ENCODE measurements around the gene SEMA3G.

The SEMA3G gene

DNA sequence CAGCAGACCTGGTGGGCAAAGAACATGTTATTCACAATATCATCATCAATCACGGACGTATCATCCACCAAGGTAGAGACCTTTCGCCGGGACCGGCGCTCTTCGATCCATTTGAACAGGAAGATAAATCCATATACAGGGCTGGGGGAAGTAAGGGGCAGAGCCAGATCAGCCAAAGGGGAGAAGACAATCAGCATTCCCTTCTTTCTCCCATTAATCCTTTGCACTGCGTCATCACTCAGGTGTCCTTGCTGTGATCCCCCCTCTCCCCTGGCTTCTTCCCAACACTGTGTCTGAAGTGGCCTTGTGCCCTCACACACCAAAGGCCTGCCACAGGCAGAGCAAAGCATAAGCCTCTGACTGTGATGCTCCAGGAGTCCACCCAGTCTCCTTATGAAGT is 36.4 kb downstream of the SEMA3G start:
- DNase-seq, result no peak

DNA sequence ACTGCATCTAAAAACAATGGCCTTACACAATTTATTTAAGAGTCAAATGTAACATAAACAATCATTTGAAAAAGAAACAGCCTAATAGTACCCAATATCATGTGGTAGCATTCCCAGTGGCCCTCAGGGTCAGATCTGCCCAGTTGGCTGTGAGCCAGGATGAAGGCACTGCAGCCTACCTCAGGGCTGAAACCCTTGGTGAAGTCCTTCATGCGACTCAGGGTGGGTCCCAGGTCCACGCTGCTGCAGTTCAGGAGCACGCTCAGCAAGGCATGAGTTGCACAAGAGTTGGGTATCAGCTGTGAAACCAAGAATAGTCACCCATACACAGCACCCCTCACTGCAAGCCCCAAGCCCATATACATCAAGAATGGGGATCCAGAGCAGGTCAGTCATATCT is 37.1 kb downstream of the SEMA3G start:
- no peak for DNase-seq

DNA sequence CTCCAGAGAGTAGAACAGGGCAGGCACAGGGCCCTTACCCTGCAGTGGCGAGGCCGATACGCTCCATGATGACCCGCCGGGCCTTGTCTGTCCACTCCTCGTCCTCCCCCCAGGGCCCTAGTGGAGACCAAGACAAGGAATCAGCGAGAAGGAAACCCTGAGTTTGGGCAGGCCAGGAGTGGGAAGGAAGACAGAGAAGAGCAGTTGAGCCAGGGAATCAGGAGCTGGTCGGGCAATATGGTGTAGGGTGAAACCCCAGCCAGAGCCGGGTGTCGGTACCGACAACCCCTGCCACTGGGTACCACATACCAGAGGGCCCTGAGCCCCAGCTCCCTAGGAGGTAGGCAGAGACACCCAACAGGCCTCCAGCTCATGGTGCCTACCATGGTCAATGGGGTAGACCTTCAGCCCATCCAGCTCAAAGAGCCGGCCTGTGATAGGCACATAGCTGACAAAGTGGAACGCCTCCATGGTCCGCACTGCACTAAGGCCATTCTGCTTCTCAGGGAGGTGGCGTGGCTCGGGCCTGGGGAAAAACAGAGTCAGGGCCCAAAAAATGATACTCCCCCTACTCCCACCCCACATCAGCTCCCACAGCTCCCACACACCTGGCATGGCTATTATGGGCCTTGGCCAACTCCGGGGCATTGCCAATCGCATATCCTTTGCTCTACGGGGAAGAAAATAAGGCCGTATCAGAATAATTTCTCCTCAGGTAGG is 38.0 kb downstream of the SEMA3G start:
- DNase-seq, result no peak

DNA sequence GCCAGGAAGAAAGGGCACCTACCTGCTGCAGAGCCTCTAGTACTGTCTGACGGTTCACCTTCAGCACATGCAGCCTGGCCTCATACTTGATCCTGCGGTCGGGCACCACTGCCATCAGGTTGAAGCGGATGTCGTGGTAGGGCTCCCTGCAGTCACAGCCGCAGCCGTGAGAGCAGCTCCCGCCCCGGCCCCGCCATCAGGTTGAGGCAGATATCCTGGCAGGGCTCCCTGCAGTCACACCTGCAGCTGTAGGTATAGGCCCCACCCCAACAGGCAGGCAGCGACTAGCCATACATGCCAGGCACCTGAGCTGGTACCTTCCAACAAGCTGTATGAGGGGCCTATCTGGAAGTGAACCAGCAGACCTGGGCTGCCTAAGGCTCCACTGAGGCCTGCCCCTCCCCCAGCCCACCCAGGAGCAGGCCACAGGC is 38.7 kb downstream of the SEMA3G start:
- DNase-seq, result no peak

DNA sequence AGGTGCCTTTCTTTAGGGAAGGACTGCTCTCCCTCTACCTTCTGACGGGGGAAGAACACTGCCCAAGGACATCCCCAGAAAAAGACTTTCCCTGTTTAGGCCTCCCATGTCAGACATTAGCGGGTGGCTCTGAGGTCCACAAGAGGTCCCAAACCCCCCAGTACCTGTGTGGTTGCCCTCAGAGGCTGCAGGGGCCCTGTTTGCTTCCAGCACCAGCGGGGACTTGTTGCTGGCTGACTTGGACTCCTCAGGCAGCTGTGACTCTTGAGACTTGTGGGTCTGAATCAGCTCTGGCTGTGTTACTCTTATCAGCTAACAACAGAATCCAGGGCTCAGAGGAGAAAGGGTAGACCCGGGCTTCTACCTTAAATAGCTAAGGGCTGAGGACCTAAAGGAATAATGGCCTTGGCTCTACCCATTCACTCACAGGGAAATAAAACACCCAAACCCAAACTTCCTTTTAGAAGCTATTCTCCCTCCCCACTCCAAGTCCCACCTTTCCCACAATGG is 39.2 kb downstream of the SEMA3G start:
- DNase-seq, result no peak

DNA sequence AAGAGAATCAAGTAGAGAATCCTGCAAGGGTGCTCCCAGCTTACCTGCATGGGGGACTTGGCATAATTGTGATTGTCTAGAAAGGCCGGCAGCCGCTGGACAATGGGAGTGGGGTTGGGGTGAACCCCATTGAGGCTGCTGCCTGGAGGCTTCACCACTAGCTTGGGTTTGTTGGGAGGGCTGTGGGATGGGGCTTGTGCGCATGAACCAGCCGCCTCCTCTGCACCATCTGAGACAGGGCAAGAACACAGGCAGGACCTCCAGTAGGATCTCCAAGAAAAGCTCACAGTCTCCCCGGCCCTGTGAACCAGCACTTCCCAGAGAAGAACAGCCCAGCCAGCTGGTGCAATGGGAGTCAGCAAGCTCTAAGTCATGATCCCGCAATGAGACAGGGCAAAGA is 39.8 kb downstream of the SEMA3G start:
- DNase-seq, result no peak

DNA sequence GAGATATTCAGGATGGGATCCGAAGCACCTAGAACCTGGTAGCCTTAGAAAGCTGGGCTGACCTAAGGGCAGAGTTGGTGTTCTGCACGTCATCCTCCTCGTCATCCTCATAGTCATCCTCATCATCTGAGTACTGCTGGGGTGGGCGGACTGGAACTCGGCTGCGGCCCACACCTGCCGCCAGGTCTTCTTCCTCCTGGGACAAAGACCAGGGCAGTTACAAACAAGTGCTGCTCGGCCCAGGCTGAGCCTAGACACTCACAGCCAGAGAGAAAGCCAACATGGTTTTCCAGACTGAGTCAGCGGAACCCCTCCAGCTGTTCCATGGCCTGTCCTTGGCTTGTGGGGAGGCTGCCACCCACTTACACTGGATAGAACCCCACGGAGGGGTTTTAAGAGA is 40.5 kb downstream of the SEMA3G start:
- DNase-seq, result no peak

DNA sequence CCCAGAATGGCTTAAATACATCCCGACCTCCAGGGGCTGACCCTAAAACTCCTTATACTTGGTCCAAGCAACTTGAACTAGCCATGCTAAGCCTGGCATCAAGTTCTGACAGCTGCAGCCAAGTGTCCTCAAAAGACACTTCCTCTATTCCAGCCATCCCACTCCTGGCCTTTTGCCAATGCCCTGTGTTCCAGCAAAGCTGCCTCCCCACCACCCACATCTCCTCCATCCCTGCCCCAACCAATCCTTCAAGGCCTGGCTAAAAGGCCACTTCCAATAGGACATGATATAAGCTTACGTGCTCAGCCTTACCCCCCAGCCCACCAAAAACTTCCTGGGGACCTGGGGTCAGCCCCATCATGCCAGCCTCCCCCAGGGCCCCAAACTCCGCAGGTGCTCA is 40.9 kb downstream of the SEMA3G start:
- no peak for DNase-seq

DNA sequence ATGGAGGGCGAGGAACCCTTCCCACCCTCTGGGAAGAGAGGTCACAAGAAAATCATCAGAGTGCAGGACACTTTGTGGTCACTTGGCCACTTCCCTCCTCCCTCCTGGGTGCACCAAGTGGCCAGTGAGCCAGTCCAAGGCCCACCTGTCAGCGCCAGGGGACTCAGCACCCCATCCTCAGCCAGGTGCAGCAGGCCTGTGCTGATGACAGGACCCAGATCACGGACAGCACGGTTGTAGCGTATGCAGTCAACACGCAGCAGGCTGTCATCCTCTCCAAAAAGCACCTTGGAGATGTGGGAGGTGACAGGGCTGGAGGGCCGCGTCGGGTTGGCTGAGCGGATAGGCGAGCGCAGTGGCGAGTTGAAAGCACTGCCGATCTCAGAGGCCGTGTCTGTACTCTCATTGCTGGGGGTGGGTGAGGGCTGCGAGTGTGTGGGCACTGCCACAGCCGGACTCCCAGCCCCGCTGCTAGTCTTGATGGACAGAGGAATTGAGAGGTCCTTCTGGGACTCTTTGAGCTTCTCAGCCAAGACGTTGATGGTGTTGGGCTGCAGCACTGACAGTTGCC is 41.5 kb downstream of the SEMA3G start:
- DNase-seq, result no peak

DNA sequence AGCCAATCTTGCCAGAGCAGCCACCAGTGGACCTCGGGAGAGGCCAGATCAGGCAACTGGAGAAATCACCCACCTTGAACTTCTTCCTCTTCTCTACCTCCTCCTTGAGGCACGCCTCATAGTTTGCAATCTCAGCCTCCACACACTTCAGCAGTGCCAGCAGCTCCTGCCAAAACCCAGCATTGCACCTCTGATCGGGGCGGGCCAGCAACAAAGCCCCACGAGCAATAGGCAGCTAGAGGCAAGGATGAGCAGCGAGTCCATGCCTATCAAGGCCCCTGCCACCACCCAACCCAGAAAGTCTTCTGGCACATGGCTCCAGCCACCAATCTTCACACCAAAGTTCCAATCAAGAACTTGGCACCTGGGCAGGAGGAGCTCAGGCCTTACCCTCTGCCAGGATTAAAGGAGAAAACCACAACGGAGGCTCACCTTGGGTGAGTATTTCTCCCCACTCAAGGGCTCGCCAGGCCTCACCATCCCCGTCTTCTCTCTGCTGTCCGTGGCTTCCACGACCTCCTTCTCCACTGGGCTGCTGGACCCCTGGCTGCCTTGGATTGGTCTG is 42.1 kb downstream of the SEMA3G start:
- no peak for DNase-seq

DNA sequence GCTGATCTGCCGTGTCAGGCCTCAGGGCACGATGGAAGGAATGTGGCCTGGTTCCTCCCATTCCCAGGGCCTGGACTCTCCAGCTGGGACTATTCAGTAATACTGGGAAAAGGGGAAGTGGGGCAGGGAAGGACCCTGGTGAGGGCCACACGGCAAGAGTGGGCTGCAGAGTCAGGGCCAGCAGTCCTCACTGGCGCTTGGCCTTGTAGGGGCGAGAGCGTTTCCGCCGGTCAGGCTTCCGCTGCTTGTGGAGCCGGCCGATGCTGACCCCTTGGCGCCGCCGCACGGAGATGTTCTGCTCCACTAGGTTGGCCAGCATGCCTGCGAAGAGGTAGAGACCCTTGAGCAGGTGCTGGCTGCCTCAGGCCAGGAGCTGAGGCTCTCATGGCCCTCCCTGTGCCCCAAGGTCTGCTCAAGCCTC is 42.8 kb downstream of the SEMA3G start:
- no peak for DNase-seq

DNA sequence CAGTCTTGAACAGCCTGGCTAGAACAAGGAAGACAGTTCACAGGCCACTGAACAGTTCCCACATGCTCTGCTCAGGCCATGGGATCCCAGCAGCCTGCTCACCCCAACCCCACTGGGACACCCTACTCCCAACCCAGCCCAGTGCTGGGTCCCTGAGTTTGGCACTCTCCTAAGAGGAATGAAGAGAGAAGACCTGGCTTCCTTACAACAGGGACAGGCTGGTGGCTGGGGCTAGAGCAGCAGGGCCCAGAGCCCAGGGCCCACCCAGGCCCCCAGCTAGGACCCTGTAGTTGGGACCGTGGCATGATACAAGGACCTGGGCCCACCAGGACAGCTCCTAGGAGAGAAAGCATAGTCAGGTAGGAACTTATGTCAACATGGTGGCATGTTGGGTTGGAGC is 43.4 kb downstream of the SEMA3G start:
- no peak for DNase-seq

DNA sequence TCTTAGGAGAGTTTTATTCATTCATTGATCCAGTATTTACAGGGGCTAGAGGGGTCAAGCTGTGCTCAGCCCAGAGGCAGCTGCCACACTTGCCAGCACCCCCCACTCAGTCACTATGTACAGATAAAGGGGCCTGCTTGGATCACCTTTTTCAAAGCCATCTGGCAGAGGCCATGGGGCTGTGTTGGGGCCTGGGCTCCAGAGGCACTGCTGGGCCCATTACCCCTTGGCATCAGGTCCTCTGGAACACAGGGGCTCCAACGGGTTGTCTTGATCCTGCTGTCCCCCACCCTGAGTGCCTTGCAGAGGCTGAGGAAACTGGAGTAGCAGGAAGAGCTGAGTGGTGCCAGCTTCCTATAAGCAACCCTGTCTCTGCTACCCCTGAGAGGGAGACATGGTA is 43.9 kb downstream of the SEMA3G start:
- no peak for DNase-seq

DNA sequence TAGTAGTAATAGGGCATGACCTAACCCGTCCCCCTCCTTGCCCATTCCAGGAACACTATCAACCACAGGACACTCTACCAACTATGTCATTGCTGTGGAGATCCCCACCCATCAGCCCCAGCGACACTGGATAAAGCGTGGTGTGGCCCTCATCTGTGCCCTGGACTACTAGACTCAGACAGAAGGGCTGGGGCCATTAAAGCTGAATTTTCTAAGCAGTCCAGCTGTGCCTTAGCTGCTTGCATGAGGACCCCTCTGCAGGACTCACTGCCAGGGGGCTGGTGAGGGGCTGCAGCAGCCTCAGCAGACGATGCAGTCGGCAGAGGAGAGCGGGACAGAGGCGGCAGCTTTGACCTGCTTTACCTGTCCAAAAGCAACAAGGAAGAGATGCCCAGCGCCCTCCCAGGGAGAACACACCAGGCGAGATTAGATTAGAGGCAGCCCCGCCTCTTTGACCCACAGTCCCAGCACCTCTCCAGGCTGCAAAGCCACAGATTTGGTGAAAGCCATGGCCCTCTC is 44.6 kb downstream of the SEMA3G start:
- DNase-seq, result no peak

DNA sequence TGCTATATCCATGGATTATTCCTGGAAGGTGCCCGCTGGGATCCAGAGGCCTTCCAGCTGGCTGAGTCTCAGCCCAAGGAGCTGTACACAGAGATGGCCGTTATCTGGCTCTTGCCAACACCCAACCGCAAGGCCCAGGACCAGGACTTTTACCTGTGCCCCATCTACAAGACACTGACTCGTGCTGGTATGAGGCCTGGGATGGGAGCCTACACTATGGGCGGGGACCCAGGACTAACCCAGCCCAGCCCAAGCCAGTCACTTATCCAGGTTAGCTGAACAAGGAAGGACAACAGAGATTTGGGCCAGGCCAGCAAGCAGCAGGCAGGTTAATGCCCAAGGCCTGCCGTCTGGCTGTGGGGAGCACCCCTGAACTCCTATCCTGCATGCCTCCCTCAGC is 45.3 kb downstream of the SEMA3G start:
- no peak for DNase-seq

DNA sequence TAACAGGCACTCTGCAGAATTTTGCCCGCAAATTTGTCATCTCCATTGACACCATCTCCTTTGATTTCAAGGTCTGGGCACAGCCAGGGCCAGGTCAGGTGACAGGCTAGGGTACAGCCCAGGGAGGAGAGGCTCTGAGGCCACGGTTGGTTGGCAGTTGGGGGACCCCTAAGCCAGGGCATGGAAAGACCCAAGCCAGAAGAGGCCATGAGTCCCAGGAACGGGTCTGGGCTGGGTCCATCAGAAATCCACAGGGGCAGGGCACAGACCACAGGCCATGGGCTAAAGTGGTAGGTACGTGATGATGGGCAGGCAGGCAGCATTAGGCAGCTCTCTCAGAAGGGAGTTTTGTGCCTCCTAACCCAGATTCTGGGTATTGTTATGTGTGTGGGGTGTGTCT is 45.8 kb downstream of the SEMA3G start:
- no peak for DNase-seq

DNA sequence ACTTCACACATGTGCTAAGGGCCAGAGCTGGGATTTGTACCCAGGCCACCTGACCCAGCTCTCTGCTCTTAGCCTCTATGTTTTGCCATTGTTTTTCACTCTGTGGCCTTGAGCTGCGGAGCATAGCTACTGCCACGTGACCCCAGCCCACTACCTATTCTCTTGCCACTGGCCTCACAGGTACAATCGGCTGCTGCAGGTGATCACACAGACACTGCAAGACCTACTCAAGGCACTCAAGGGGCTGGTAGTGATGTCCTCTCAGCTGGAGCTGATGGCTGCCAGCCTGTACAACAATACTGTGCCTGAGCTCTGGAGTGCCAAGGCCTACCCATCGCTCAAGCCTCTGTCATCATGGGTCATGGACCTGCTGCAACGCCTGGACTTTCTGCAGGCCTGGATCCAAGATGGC is 46.2 kb downstream of the SEMA3G start:
- DNase-seq, result no peak

DNA sequence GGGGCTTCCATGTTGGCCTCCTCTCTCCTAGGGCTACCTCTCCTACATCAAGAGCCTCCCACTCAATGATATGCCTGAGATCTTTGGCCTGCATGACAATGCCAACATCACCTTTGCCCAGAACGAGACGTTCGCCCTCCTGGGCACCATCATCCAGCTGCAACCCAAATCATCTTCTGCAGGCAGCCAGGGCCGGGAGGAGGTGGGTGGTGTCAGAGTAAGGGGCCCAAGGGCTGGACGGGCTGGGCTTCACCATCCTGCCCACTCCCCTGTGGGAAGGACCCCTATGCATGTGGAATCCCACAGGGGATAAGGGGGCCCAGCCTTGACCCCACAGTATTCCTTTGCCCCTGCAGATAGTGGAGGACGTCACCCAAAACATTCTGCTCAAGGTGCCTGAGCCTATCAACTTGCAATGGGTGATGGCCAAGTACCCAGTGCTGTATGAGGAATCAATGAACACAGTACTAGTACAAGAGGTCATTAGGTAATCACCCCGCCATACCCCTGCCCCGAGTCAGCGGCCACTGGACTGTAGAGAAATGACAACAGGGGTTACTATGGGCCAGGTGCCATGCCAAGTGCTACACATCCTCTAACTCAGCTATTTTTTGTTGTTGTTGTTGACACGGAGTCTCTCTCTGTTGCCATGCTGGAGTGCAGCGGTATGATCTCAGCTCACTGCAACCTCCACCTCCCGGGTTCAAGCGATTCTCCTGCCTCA is 47.1 kb downstream of the SEMA3G start:
- no peak for DNase-seq

DNA sequence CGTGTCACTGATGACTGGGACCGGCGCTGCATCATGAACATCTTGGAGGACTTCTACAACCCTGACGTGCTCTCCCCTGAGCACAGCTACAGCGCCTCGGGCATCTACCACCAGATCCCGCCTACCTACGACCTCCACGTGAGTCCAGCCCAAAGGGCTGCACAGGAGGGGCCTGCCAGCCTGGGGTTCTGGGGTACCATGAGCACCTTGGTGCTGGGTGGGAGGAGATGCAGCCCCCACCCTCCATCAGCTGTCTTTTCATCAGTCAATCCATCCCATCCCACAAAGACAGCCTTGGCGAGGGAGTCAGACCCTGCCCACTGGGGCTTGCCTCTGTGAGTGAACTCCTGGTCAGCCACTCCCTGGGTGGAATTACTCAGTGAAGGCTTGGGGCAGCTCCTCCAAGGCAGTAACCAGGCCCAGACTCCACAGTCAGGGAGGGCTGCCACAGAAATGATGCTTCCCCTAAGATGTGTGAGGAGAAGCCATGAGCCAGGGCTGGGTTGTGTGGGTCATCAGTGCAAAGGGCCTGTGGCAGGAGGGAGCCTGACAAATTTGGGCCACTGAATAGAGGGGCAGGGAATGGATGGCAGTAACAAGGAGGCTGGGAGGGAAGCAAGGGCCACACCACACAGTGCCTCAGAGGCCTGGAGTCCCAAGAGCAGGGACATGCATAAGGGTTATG is 47.9 kb downstream of the SEMA3G start:
- DNase-seq, result no peak

DNA sequence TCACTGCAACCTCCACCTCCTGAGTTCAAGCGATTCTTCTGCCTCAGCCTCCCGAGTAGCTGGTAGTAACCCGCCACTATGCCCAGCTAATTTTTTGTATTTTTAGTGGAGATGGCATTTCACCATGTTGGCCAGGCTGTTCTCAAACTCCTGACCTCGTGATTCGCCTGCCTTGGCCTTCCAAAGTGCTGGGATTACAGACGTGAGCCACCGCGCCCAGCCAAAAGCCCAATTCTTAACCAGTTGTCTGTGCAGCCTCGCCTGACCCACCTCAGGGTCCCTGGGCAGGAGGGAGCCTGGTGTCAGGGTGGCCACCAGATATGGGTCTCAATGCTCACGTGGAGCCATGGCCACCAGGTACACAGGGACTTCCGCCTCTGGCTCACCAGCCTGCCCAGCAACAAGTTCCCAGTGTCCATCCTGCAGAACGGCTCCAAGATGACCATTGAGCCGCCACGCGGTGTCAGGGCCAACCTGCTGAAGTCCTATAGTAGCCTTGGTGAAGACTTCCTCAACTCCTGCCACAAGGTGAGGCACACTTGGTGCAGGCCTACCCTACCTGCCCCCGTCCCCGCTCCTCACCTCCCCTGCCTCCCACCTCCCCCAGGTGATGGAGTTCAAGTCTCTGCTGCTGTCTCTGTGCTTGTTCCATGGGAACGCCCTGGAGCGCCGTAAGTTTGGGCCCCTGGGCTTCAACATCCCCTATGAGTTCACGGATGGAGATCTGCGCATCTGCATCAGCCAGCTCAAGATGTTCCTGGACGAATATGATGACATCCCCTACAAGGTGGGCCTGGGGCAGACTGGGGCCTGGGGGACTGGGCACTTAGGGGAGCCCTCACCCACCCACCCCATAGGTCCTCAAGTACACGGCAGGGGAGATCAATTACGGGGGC is 48.6 kb downstream of the SEMA3G start:
- DNase-seq, result no peak

DNA sequence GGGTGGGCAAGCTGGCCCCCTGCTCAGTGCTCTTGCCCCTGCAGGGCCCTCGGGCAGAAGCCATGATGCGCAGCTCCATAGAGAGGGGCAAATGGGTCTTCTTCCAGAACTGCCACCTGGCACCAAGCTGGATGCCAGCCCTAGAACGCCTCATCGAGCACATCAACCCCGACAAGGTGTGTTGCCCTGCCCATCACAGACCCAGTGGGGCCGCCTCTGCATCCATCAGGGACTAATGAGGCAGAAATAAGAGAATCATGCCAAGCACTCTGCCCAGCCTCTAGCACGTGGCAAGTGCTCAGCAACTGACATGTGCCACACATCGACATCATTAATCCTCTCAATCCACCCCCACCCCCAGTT is 49.4 kb downstream of the SEMA3G start:
- no peak for DNase-seq

Data from GF-D8 (cell line).